GM21526 (cell line): ENCODE measurements around the gene SDK1.

Experiments used
- ATAC-seq: cut with Tn5 transposase; IDR thresholded peaks from one replicate; pipeline ENCODE4 v1.9.1; 2021; ENCODE audit warnings: moderate library complexity; ENCODE audit not compliant: unreplicated experiment, low FRiP score

The SDK1 gene

GRCh38 chr7:4174016-4174415, 873.0 kb downstream of the SDK1 start:
- ATAC-seq: no peak

GRCh38 chr7:4174451-4174850, 873.4 kb downstream of the SDK1 start:
- ATAC-seq: no peak

GRCh38 chr7:4174884-4175283, 873.8 kb downstream of the SDK1 start:
- no peak for ATAC-seq

GRCh38 chr7:4175346-4175973, 874.4 kb downstream of the SDK1 start:
- ATAC-seq: no peak

- no peak for ATAC-seq
Observed at GRCh38 chr7:4177001-4177400, 875.9 kb downstream of the SDK1 start.

DNA sequence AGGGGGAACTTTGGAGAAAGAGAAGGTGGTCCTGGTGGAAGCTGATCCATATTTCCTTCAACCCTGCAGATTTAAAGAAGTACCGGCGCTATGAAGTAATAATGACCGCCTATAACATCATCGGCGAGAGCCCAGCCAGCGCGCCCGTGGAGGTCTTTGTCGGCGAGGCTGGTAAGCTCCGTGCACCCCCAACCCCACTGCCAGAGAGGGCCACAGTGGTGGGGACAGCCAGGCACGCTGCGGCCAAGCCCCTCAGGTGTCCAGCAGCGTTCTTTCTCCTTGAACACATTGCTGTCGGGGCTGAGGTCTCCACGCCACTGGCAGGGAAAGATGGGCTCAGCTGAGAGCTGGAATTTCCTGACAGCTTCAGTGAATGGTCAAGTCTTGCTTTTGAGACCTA, 877.4 kb downstream of the SDK1 start:
- no peak for ATAC-seq

- no peak for ATAC-seq
Observed at GRCh38 chr7:4178916-4179687, 878.0 kb downstream of the SDK1 start.

- ATAC-seq: no peak
Observed at GRCh38 chr7:4179688-4180380, 878.8 kb downstream of the SDK1 start.

- no peak for ATAC-seq
Observed at GRCh38 chr7:4181446-4181845, 880.4 kb downstream of the SDK1 start.

- ATAC-seq: no peak
Observed at GRCh38 chr7:4182605-4183300, 881.7 kb downstream of the SDK1 start.

DNA sequence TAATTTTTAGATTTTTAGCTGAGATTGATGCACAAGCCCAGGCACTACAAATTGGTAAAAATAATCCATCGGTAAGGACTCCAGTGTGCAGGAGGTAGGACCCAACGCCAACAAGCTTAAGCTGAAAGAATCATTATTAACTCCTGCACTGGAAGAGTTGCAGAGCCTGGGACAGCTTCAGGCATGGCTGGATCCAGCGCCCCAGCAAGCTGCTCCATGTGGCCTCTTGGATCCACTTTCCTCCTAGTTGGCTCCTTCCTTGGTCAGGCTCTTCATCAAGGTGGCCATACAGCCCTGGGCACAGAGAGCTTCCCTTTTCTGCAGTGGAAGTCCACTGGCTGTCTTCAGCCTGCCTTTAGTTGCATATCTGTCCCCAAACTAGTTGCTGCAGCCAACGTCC, 883.6 kb downstream of the SDK1 start:
- no peak for ATAC-seq

- ATAC-seq: no peak
Observed at GRCh38 chr7:4185136-4185535, 884.1 kb downstream of the SDK1 start.

DNA sequence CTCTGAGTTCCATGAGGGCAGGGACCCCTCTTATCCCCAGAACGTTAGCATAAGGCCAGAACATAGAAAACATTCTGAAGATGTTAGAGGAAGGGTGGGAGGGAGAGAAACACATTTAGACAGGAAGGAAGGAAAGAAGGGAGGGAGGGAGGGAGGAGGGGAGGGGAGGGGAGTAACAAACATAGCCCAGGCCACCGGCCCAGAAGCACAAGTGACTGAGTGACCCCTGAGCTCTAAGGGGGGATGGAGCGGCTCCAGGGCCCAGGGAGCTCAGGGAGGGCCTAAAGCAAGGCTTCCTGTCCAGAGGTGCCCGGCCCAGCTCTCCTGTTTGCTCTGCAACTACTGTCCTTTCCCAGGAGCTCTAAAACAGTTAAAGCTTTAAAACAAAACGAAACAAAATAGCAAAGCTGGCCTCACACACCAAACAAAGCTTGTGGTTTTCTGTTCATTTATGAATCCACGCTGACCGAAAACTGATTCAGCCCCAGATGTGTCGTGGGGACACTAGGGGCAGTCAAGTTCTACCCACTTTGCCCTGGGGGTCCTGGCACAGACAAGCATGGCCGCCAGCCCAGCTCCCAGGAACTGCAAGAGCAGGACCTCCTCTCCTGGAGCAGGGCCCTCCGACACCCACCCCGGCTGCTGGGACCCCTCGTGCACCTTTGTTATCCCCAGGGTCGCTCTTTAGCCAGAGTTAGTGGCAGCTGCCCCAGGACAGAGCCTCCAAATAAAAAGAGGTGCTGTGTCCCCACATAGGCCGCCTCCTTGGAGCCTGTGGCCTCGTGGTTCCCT, 884.9 kb downstream of the SDK1 start:
- ATAC-seq: no peak

DNA sequence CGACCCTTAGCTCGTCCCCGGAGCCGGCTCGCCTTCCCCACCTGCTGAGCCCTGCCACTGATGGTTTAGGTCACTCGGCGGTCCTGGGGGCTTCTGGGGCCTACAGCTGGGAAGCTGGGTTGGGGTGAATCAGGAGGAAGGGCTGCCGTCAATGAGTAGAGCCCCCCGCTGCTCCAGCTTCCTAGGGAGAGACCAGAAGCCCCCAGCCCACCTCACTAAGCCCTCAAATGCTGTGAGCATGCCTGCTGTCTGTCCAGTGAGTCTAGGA, 885.4 kb downstream of the SDK1 start:
- ATAC-seq: no peak

DNA sequence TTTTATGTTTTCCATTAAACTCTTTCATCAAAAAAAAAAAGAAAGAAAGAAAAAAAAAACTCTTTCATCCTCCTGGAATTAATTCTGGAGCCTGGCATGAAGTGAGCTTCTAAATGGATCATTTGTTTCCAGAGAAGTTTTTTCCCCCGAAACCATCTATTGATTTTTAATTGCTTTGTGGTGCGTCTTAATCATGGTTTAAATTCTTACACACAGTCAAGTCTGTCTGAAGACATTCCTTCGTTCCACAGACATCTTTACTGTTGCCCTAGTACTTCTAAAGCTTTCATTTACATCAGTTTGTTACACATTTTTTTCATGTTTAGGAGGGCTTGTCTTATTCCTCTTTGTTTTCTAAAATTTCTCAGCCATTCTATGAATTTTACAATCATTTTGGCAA, 887.6 kb downstream of the SDK1 start:
- no peak for ATAC-seq

GRCh38 chr7:4189131-4189570, 888.1 kb downstream of the SDK1 start:
- no peak for ATAC-seq

GRCh38 chr7:4190010-4190981, 889.2 kb downstream of the SDK1 start:
- ATAC-seq: no peak

DNA sequence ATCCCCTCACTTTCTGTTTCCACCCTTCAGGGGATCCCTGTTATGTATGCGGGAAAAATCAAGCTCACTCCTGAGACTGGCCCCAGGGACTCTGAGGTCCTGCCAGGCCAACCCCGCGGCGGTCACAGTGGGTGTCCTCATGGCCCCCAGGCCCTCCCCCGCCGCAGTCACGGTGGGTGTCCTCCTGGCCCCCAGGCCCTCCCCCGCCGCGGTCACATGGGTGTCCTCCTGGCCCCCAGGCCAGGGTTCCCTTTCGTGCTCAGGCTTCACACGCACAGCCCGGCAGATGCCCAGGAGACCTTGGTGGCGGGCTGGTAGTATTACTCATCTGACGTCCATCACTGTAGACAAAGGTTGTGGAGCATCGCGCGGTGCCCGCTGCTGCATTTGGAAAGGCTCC, 890.0 kb downstream of the SDK1 start:
- no peak for ATAC-seq

DNA sequence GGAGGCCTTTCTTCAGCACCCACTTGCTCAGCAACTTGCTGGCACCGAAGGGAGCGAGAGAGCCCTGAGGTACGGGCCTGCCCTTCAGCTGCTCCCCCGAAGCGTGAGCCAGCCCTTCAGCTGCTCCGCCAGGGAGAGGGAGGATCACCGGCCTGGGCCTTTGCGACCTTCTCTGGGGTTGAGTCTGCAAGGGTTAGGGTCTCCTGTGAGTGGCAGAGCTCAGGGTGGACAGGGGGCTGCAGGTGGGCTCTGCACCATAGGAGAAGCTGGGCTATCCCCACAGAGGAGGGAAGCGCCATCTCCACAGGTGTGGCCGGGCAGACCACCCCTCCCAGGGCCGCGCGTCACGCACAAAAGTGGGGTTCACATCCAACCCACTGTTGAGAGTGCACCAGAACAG, 890.5 kb downstream of the SDK1 start:
- ATAC-seq: no peak
